ENCODE data around the gene GDF15.

GRCh38 chr19:18428173-18428786 is 42.3 kb downstream of the GDF15 start:
- TF ChIP-seq CTCF (IDR thresholded peaks at IDR 0.05; ENCODE audit: low read depth, low read length) (no peak), MAX (IDR thresholded peaks at IDR 0.05; ENCODE audit: low read depth, low read length) (no peak), MYC (IDR thresholded peaks at IDR 0.05; ENCODE audit: low read depth, low read length) (no peak)

Measured in NB4 (cell line).